ENCODE measurements around the gene SLC2A4RG. TPM values are rescaled to one million over a fixed set of nuclear protein-coding genes. Genes with fewer than 3 reads are reported as not detected.

Gene SLC2A4RG
- total and polyA plus RNA-seq, 2 of the 13 experiments (the other 11 are each of a cell fraction or from before 2014, with no cell fraction given) = 91.4 to 95.9 TPM

DNA sequence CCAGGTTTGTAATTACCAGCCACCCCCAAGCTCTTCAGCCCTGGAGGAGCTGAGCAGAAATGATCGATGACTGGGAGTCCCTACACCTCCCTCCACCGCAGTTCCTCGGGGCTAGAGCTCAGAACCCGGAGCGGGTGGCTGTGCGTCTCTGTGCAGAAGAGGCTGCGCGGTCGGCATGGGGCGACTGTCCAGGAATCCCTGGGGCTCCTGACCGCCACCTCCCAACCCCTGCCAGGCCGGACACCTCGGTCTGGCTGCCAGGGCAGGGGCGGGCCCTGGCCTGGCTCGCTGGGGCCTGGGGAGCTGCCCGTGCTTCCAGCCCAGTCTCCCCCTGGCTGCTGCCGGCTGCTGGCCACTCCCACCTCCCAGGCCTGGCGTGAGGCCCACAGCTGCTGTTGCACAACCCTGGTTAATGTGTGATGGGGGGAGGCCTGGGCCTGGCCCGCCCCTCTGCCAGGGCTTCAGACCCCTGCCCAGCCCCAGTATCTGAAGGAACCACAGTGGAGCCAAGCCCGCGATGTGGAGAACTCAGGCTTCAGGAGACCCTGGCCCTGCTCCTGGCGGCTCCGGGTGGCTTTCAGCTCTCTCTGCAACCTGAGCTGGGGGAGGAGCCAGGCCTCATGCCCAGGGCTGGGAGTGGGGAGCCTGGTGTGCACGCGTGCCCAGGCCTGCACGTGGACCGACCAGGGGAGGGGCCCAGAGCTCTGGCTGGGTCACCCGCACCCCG lies 1.2 kb downstream of the SLC2A4RG start (continued):
- TF ChIP-seq ZNF761 (CRISPR knock-in tag; conservative IDR thresholded peaks at IDR 0.05) (peak; percentile 93), ZNF546 (CRISPR knock-in tag; conservative IDR thresholded peaks at IDR 0.05) (peak; percentile 94; the same call in 1 of the 2 replicates), TCF7L2 (IDR thresholded peaks at IDR 0.05; ENCODE audit: low read depth, low read length) (no peak), ZNF75D (CRISPR knock-in tag; IDR thresholded peaks at IDR 0.05; ENCODE audit: borderline replicate concordance) (no peak), KLF16 (CRISPR knock-in tag; IDR thresholded peaks at IDR 0.05) (peak; percentile 14 to 100; a peak in 3 of 4 replicates), NFRKB (IDR thresholded peaks at IDR 0.05) (no peak), TARDBP (CRISPR knock-in tag; IDR thresholded peaks at IDR 0.05) (peak; percentile 98), ZNF879 (CRISPR knock-in tag; IDR thresholded peaks at IDR 0.05) (peak; percentile 76; the same call in 1 of the 2 replicates), ZNF367 (CRISPR knock-in tag; IDR thresholded peaks at IDR 0.05; ENCODE audit: borderline replicate concordance) (peak; percentile 96), NAIF1 (CRISPR knock-in tag; IDR thresholded peaks at IDR 0.05; ENCODE audit: borderline replicate concordance) (peak; percentile 82; the same call in 1 of the 2 replicates), HNRNPLL (IDR thresholded peaks at IDR 0.05; ENCODE audit: low read depth, low read length, poor library complexity, severe bottlenecking) (peak; percentile 63), ZBTB1 (CRISPR knock-in tag; IDR thresholded peaks at IDR 0.05; ENCODE audit: borderline replicate concordance) (peak; percentile 70), ZNF644 (CRISPR knock-in tag; IDR thresholded peaks at IDR 0.05; ENCODE audit: low read depth) (peak; percentile 27; the same call in 1 of the 2 replicates), MED13 (CRISPR knock-in tag; IDR thresholded peaks at IDR 0.05) (peak; percentile 98), NFIC (IDR thresholded peaks at IDR 0.05; ENCODE audit: low read length) (0 out of 2 replicates have a peak, but pooled peaks have one; percentile 50), ZNF451 (CRISPR knock-in tag; IDR thresholded peaks at IDR 0.05) (peak; percentile 98), ZC3H4 (CRISPR knock-in tag; IDR thresholded peaks at IDR 0.05; ENCODE audit: borderline replicate concordance) (no peak; the same call in 1 of the 2 replicates), ADNP (CRISPR knock-in tag; IDR thresholded peaks at IDR 0.05) (no peak), TCF12 (IDR thresholded peaks at IDR 0.05) (no peak), TCF12 (CRISPR knock-in tag; IDR thresholded peaks at IDR 0.05) (peak; percentile 68; the same call in 1 of the 2 replicates), SNAI1 (CRISPR knock-in tag; IDR thresholded peaks at IDR 0.05; ENCODE audit: borderline replicate concordance) (peak; percentile 81; the same call in 1 of the 2 replicates), POLR2AphosphoS5 (IDR thresholded peaks at IDR 0.05; ENCODE audit: low read depth, low read length) (peak; percentile 83), FOXM1 (CRISPR knock-in tag; IDR thresholded peaks at IDR 0.05) (peak; percentile 14; the same call in 1 of the 2 replicates), ZNF792 (CRISPR knock-in tag; IDR thresholded peaks at IDR 0.05) (peak; percentile 94)
- TF ChIP-seq, protein P1, sequence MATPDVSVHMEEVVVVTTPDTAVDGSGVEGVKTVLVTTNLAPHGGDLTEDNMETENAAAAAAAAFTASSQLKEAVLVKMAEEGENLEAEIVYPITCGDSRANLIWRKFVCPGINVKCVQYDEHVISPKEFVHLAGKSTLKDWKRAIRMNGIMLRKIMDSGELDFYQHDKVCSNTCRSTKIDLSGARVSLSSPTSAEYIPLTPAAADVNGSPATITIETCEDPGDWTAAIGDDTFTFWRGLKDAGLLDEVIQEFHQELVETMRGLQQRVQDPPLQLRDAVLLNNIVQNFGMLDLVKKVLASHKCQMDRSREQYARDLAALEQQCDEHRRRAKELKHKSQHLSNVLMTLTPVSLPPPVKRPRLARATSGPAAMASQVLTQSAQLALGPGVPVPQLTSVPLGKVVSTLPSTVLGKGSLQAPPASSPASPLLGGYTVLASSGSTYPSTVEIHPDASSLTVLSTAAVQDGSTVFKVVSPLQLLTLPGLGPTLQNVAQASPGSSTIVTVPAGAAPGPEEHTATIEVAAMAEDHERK (CRISPR knock-in tag; IDR thresholded peaks at IDR 0.05; ENCODE audit: low read depth) = peak; percentile 57; the same call in 1 of the 2 replicates
- TF ChIP-seq, protein P2, sequence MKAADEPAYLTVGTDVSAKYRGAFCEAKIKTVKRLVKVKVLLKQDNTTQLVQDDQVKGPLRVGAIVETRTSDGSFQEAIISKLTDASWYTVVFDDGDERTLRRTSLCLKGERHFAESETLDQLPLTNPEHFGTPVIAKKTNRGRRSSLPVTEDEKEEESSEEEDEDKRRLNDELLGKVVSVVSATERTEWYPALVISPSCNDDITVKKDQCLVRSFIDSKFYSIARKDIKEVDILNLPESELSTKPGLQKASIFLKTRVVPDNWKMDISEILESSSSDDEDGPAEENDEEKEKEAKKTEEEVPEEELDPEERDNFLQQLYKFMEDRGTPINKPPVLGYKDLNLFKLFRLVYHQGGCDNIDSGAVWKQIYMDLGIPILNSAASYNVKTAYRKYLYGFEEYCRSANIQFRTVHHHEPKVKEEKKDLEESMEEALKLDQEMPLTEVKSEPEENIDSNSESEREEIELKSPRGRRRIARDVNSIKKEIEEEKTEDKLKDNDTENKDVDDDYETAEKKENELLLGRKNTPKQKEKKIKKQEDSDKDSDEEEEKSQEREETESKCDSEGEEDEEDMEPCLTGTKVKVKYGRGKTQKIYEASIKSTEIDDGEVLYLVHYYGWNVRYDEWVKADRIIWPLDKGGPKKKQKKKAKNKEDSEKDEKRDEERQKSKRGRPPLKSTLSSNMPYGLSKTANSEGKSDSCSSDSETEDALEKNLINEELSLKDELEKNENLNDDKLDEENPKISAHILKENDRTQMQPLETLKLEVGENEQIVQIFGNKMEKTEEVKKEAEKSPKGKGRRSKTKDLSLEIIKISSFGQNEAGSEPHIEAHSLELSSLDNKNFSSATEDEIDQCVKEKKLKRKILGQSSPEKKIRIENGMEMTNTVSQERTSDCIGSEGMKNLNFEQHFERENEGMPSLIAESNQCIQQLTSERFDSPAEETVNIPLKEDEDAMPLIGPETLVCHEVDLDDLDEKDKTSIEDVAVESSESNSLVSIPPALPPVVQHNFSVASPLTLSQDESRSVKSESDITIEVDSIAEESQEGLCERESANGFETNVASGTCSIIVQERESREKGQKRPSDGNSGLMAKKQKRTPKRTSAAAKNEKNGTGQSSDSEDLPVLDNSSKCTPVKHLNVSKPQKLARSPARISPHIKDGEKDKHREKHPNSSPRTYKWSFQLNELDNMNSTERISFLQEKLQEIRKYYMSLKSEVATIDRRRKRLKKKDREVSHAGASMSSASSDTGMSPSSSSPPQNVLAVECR (CRISPR knock-in tag; IDR thresholded peaks at IDR 0.05; ENCODE audit: borderline replicate concordance) = peak; percentile 98; the same call in 1 of the 2 replicates

Measured in HepG2 (cell line).